GM12892 (cell line): ENCODE results near the gene SLC25A29.

Source experiments
- DNase-seq: peaks from one replicate; pipeline ENCODE4 v3.0.0; 2011; ENCODE audit not compliant: insufficient read length
- FAIRE-seq: peaks from 2 replicates; lab custom pipeline; 2011; peaks lifted over from hg19 to GRCh38; lab: Jason Lieb, UNC
- POLR2A ChIP-seq: IDR thresholded peaks from 2 replicates; pipeline ENCODE4 v1.6.1; 2011; ENCODE audit warnings: low read depth, low read length, control low read depth
- POLR2AphosphoS5 ChIP-seq: IDR thresholded peaks from 2 replicates; pipeline ENCODE4 v1.6.1; 2011; ENCODE audit warnings: low read depth, low read length, control low read depth
- TAF1 ChIP-seq: IDR thresholded peaks from 2 replicates; pipeline ENCODE4 v1.6.1; 2011; ENCODE audit warnings: low read depth, mild to moderate bottlenecking, control low read depth, low read length, borderline replicate concordance

SLC25A29 gene

GRCh38 chr14:100279133-100279532, 27.1 kb downstream of the SLC25A29 start:
- FAIRE-seq, result no peak
- TF ChIP-seq TAF1 (no peak), POLR2AphosphoS5 (no peak)
- DNase-seq, result no peak

- DNase-seq (no peak), FAIRE-seq (no peak)
- TF ChIP-seq POLR2A, result no peak
- no peak for TF ChIP-seq TAF1
- no peak for TF ChIP-seq POLR2AphosphoS5
Measured at GRCh38 chr14:100278702-100279101, 27.5 kb downstream of the SLC25A29 start.

GRCh38 chr14:100275214-100275613, 31.0 kb downstream of the SLC25A29 start:
- FAIRE-seq, result peak; percentile 36
- no peak for DNase-seq
- no peak for TF ChIP-seq POLR2AphosphoS5
- no peak for TF ChIP-seq POLR2A
- TF ChIP-seq TAF1, result no peak

GRCh38 chr14:100274250-100274649, 32.0 kb downstream of the SLC25A29 start:
- TF ChIP-seq TAF1 (no peak), POLR2A (no peak), POLR2AphosphoS5 (no peak)
- DNase-seq (no peak), FAIRE-seq (no peak)

GRCh38 chr14:100271247-100271939, 34.9 kb downstream of the SLC25A29 start:
- no peak for FAIRE-seq
- TF ChIP-seq POLR2A (no peak), POLR2AphosphoS5 (no peak), TAF1 (no peak)
- no peak for DNase-seq

- TF ChIP-seq POLR2A (no peak), POLR2AphosphoS5 (no peak), TAF1 (no peak)
- no peak for DNase-seq
- FAIRE-seq, result no peak
Measured at GRCh38 chr14:100268591-100269207, 37.5 kb downstream of the SLC25A29 start.

GRCh38 chr14:100267990-100268389, 38.3 kb downstream of the SLC25A29 start:
- TF ChIP-seq TAF1 (no peak), POLR2AphosphoS5 (no peak)
- FAIRE-seq (no peak), DNase-seq (no peak)

- FAIRE-seq, result no peak
Measured at GRCh38 chr14:100263141-100263540, 43.1 kb downstream of the SLC25A29 start.

GRCh38 chr14:100262545-100262944, 43.7 kb downstream of the SLC25A29 start:
- no peak for FAIRE-seq
- TF ChIP-seq POLR2A (no peak), POLR2AphosphoS5 (no peak), TAF1 (no peak)

More at GRCh38 chr14:100263141-100263540, 43.1 kb downstream of the SLC25A29 start:
- DNase-seq, result no peak
- TF ChIP-seq POLR2AphosphoS5 (no peak), TAF1 (no peak), POLR2A (no peak)

GRCh38 chr14:100261621-100262020, 44.6 kb downstream of the SLC25A29 start:
- no peak for TF ChIP-seq POLR2A
- no peak for FAIRE-seq

More at GRCh38 chr14:100262545-100262944, 43.7 kb downstream of the SLC25A29 start:
- DNase-seq, result no peak

GRCh38 chr14:100256339-100256895, 49.8 kb downstream of the SLC25A29 start:
- FAIRE-seq (peak; percentile 67), DNase-seq (no peak)

More at GRCh38 chr14:100261621-100262020, 44.6 kb downstream of the SLC25A29 start:
- DNase-seq, result no peak

GRCh38 chr14:100252684-100253083, 53.6 kb downstream of the SLC25A29 start:
- TF ChIP-seq TAF1 (no peak), POLR2AphosphoS5 (no peak), POLR2A (no peak)
- DNase-seq (no peak), FAIRE-seq (no peak)

More at GRCh38 chr14:100256339-100256895, 49.8 kb downstream of the SLC25A29 start:
- TF ChIP-seq POLR2AphosphoS5 (no peak), POLR2A (no peak), TAF1 (no peak)
